ENCODE results near the gene NMRK1. TPM values are rescaled to one million over a fixed set of nuclear protein-coding genes. Genes with fewer than 3 reads are reported as not detected.

The NMRK1 gene
- total and polyA plus RNA-seq, 2 donors (not counting 3 experiments of a cell fraction or from before 2014, with no cell fraction given): 24.3 to 32.6 TPM

GRCh38 chr9:75019022-75019421 is 68.9 kb downstream of the NMRK1 start:
- CTCF ChIA-PET: no interaction called here
- H4K20me1 ChIP-seq (replicated peaks; ENCODE audit: control insufficient read depth, extremely low read depth, insufficient read depth, low read length): no peaks in the 10 kb centered on the region
- H2AFZ ChIP-seq (ENCODE audit: low read depth, low read length): no peak overlapping the region
- H3K9me3 ChIP-seq (replicated peaks; ENCODE audit: control insufficient read depth, insufficient read depth, low read length): no peaks in the 10 kb centered on the region
- FAIRE-seq (no peak), DNase-seq (ENCODE audit: low read depth, low spot score) (no peak)
- H3K36me3 ChIP-seq (ENCODE audit: control insufficient read depth in 2 of 2, extremely low read depth in 1 of 2, insufficient read depth in 2 of 2, low read length in 2 of 2): no peaks in the 10 kb centered on the region
- H3K27me3 ChIP-seq (ENCODE audit: control insufficient read depth in 2 of 2, insufficient read depth in 2 of 2, low read length in 2 of 2): no peaks in the 10 kb centered on the region
- no peak for TF ChIP-seq POLR2A (IDR thresholded peaks at IDR 0.05; ENCODE audit: low read depth, low read length)
- TF ChIP-seq POLR2AphosphoS5 (IDR thresholded peaks at IDR 0.05; ENCODE audit: insufficient read depth, low read depth, low read length): no peak
- TF ChIP-seq, protein P1, sequence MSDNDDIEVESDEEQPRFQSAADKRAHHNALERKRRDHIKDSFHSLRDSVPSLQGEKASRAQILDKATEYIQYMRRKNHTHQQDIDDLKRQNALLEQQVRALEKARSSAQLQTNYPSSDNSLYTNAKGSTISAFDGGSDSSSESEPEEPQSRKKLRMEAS (IDR thresholded peaks at IDR 0.05; ENCODE audit: insufficient read depth, insufficient read length): no peak
- no peak for TF ChIP-seq JUN (IDR thresholded peaks at IDR 0.05; ENCODE audit: borderline replicate concordance, insufficient read depth, insufficient read length, low read depth)
- POLR2A ChIA-PET: no interaction called here
- no peaks in the 10 kb centered on the region for H3K4me1 ChIP-seq (ENCODE audit: control insufficient read depth, extremely low read depth, insufficient read depth, low read length)
- dilution Hi-C loops (cut with MboI; ENCODE audit: extremely low pct_ligation_motif_present, low sequenced_read_pairs) (no loop called here), intact Hi-C loops (cut with micrococcal nuclease) (no loop called here)
- H3K9ac ChIP-seq (replicated peaks; ENCODE audit: extremely low read depth, insufficient read depth, low read length): no peak overlapping the region
- H3K79me2 ChIP-seq (ENCODE audit: control insufficient read depth, insufficient read depth, low read length): peaks cover 20% of the 10 kb centered on the region
- no peaks in the 10 kb centered on the region for H3K9me1 ChIP-seq (replicated peaks; ENCODE audit: control insufficient read depth, extremely low read depth, insufficient read depth, low read length)
- H3K4me2 ChIP-seq (ENCODE audit: insufficient read depth, low read length): no peak overlapping the region
- no peak overlapping the region for H3K27ac ChIP-seq (ENCODE audit: insufficient read depth, low read depth, low read length)
- BruUV-seq (replicated peaks): no TSS peak
- no peak overlapping the region for H3K4me3 ChIP-seq (replicated peaks in 1 of 3; ENCODE audit: insufficient read depth in 1 of 3, low read depth in 1 of 3, low read length in 3 of 3)

GRCh38 chr9:75017378-75017777 is 70.6 kb downstream of the NMRK1 start:
- no peak overlapping the region for H2AFZ ChIP-seq (ENCODE audit: low read depth, low read length)
- TF ChIP-seq GATA2 (IDR thresholded peaks at IDR 0.05; ENCODE audit: insufficient read depth, insufficient read length, low read depth, low read length) (no peak), POLR2AphosphoS5 (IDR thresholded peaks at IDR 0.05; ENCODE audit: insufficient read depth, low read depth, low read length) (no peak), POLR2A (IDR thresholded peaks at IDR 0.05; ENCODE audit: low read depth, low read length) (no peak), MYC (IDR thresholded peaks at IDR 0.05; ENCODE audit: low read depth, low read length) (no peak), JUN (IDR thresholded peaks at IDR 0.05; ENCODE audit: borderline replicate concordance, insufficient read depth, insufficient read length, low read depth) (no peak), EZH2 (IDR thresholded peaks at IDR 0.05; ENCODE audit: borderline replicate concordance, low read depth, low read length, severe bottlenecking) (no peak), FOS (IDR thresholded peaks at IDR 0.05; ENCODE audit: borderline replicate concordance, insufficient read depth, low read length) (no peak)
- TF ChIP-seq, protein P2, sequence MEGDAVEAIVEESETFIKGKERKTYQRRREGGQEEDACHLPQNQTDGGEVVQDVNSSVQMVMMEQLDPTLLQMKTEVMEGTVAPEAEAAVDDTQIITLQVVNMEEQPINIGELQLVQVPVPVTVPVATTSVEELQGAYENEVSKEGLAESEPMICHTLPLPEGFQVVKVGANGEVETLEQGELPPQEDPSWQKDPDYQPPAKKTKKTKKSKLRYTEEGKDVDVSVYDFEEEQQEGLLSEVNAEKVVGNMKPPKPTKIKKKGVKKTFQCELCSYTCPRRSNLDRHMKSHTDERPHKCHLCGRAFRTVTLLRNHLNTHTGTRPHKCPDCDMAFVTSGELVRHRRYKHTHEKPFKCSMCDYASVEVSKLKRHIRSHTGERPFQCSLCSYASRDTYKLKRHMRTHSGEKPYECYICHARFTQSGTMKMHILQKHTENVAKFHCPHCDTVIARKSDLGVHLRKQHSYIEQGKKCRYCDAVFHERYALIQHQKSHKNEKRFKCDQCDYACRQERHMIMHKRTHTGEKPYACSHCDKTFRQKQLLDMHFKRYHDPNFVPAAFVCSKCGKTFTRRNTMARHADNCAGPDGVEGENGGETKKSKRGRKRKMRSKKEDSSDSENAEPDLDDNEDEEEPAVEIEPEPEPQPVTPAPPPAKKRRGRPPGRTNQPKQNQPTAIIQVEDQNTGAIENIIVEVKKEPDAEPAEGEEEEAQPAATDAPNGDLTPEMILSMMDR (IDR thresholded peaks at IDR 0.05; ENCODE audit: extremely low read depth in 1 of 2, insufficient read depth in 1 of 2, low read depth in 1 of 2, low read length in 2 of 2): no peak
- TF ChIP-seq, protein P1 (IDR thresholded peaks at IDR 0.05; ENCODE audit: insufficient read depth, insufficient read length): no peak
- ChIA-PET POLR2A (no interaction called here), CTCF (interaction anchor here (1.4 kb wide), 1 partner anchor 9 kb away, joined by 3 read pairs; no protein-coding TSS in a partner anchor)
- FAIRE-seq: no peak
- no peaks in the 10 kb centered on the region for H3K27me3 ChIP-seq (ENCODE audit: control insufficient read depth in 2 of 2, insufficient read depth in 2 of 2, low read length in 2 of 2)
- no peak for DNase-seq (ENCODE audit: low read depth, low spot score)
- H3K4me3 ChIP-seq (replicated peaks in 1 of 3; ENCODE audit: insufficient read depth in 1 of 3, low read depth in 1 of 3, low read length in 3 of 3): no peak overlapping the region
- no peaks in the 10 kb centered on the region for H3K9me1 ChIP-seq (replicated peaks; ENCODE audit: control insufficient read depth, extremely low read depth, insufficient read depth, low read length)
- no peaks in the 10 kb centered on the region for H3K9me3 ChIP-seq (replicated peaks; ENCODE audit: control insufficient read depth, insufficient read depth, low read length)
- peaks cover 13% of the 10 kb centered on the region for H3K79me2 ChIP-seq (ENCODE audit: control insufficient read depth, insufficient read depth, low read length)
- no peak overlapping the region for H3K4me2 ChIP-seq (ENCODE audit: insufficient read depth, low read length)
- no peak overlapping the region for H3K9ac ChIP-seq (replicated peaks; ENCODE audit: extremely low read depth, insufficient read depth, low read length)
- H4K20me1 ChIP-seq (replicated peaks; ENCODE audit: control insufficient read depth, extremely low read depth, insufficient read depth, low read length): no peaks in the 10 kb centered on the region
- intact Hi-C loops (cut with micrococcal nuclease): no loop called here
- no peak overlapping the region for H3K27ac ChIP-seq (ENCODE audit: insufficient read depth, low read depth, low read length)
- BruUV-seq (replicated peaks): no TSS peak
- no peaks in the 10 kb centered on the region for H3K36me3 ChIP-seq (ENCODE audit: control insufficient read depth in 2 of 2, extremely low read depth in 1 of 2, insufficient read depth in 2 of 2, low read length in 2 of 2)
- H3K4me1 ChIP-seq (ENCODE audit: control insufficient read depth, extremely low read depth, insufficient read depth, low read length): no peaks in the 10 kb centered on the region
- dilution Hi-C loops (cut with MboI; ENCODE audit: extremely low pct_ligation_motif_present, low sequenced_read_pairs): no loop called here

All from endothelial cell of umbilical vein (primary cell).